NOMO-1 treated with dmso at 0.1 percent for 144 hours (cell line): ENCODE data around the gene POU2AF2.

ENCODE experiments used
- DNase-seq: peaks from one replicate; lab custom pipeline; 2025; ENCODE audit not compliant: unreplicated experiment; lab: John Stamatoyannopoulos, UW

Gene POU2AF2

DNA sequence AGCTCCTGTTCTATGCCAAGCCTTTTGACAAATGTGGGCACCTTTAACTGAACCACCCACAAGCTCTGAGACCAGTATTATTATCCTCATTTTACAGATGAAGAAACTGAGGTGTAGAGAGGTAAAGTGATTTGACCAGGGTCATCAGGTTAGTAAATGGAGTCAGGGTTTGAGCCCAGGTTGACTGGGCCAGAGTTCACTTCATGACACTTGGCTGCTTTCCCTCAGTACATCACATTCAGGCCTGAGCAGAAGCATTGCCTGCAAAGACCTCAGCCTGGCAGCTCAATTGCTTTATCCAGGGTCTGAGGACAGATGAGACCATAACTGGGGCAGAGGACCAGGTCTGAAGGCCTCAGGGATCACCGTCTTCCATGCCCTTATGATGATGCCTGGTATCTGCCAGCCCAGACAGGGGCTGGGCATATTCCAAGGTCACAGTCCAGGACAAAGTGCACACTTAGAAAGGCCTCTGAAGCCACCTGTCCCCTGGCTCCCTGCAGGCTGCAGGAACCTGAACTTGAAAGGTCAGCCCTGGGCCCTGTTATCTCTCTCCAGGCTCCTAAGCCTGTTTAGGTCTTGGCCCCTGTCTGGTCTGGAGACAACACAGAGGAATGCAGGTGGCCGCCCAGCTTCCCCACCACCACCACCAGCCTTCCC is 84.8 kb downstream of the POU2AF2 start:
- no peak for DNase-seq

DNA sequence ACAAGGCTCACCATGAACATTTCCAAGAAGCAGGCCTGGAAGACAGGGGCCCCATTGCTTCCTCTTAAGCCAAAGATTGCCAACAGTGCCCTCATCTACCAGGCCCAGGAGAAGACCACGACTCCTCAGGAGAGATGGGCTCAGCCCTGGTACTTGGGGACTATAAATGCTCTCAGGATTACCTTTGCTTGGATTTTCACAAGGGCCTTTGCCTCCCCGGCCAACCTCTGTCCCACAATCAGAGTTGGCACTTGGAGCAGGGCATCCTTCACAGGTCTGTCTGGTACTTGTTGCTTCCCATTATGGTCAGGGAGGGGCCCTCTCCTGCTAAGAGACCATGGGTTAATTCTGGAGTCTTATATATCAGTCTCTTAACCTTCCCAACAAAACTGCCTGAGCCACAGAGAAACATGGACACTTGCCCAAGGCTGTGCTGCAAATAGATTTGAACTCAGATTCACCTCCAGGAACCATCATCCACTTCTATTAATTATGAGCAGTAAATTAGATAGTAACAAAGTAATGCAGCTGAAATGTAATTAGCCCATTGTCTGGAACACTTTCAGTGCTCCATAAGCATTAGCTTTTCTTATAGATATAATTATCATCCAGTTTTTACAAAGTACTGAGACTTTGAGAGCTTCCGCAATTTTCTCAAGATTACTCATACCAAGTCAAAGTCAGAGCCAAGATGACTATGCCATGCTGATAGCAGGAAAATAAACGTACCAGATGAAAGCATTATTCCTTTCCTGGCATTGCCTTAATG is 86.4 kb downstream of the POU2AF2 start:
- DNase-seq, result no peak

DNA sequence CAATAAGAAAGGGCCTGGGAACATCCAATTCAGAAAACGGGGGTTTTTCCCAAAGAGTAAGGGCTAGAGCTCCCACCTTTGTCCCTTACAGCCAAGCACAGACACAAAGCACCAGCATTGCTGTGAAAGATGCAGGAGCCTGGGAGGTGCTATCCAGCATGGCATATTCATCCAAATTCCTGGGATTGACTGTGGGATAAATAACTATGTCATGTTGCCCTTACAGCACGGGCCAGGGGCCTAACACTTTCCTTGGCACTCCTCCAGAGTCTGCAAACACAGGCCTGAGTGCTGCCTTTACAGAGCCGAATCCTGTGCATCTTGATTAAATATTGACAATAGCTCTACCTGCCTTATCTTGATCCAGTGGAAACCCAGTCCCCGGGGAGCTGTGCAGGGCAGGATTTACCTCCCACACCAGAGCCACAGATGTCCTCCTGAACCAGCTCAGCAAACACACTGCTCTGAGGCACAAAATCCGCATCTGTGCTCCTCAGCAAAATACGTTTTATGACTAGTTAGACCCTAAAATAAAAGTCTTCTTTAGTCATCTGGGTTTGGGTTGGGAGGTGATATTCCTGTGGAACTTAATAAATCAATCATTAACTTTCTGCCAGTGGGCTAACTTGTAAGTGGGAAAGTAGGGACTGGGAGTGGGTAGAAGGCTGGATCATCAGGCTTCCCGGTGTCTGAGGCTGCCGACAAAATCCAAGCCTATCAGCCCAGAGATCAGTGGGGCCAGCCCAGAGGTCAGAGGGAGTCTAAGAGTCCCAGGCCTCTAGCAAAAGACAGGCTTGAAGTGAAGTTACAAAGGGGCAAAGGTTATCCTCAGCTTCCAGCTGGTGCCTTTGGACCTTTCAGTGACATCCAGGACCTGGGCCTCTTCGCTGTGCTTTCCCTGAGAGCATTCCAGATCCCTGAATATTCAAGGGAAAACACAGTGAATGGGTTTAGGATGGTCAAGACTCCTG is 89.3 kb downstream of the POU2AF2 start:
- DNase-seq, result no peak

DNA sequence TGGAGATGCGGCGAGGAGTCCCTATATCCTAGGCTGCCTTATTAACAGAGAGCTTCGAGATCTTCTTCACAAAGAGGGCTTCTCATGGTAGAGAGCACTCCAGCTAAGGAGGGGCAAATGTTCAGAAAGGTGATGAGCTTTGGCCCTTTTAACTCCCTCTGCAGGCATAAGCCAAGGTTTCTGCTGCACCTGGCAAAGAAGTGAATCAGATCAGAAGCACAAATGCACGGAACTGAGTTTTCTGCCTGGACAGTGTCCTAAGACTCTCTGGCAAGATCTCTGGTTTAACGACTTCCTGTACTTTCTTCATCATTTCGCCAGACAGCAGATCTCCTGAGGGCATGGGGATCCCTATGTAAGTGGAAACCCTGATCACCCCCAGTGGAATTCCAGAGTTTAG is 90.0 kb downstream of the POU2AF2 start:
- no peak for DNase-seq
